ENCODE measurements around the gene DNAJC27. TPM values are rescaled to one million over a fixed set of nuclear protein-coding genes. Genes with fewer than 3 reads are reported as not detected.

The DNAJC27 gene
- total RNA-seq, 4 donors from 2014 or later, result 7.7 to 16.1 (median 15.7) TPM

GRCh38 chr2:24958411-24958935, 13.3 kb downstream of the DNAJC27 start:
- H3K36me3 ChIP-seq, result peaks cover 32 to 36% of the 10 kb centered on the region in 2 donors
- no peak for DNase-seq
- WGBS, 2 donors, result 93 to 94% methylated on average over 3 of the region's 3 CpGs
- H3K4me1 ChIP-seq, result no peaks in the 10 kb centered on the region
- H3K27ac ChIP-seq, result no peak overlapping the region
- no peaks in the 10 kb centered on the region for H3K27me3 ChIP-seq
- no peak overlapping the region for H3K4me3 ChIP-seq (replicated peaks in 1 of 3)
- no peak for TF ChIP-seq POLR2A (IDR thresholded peaks at IDR 0.05)
- TF ChIP-seq, protein P1, sequence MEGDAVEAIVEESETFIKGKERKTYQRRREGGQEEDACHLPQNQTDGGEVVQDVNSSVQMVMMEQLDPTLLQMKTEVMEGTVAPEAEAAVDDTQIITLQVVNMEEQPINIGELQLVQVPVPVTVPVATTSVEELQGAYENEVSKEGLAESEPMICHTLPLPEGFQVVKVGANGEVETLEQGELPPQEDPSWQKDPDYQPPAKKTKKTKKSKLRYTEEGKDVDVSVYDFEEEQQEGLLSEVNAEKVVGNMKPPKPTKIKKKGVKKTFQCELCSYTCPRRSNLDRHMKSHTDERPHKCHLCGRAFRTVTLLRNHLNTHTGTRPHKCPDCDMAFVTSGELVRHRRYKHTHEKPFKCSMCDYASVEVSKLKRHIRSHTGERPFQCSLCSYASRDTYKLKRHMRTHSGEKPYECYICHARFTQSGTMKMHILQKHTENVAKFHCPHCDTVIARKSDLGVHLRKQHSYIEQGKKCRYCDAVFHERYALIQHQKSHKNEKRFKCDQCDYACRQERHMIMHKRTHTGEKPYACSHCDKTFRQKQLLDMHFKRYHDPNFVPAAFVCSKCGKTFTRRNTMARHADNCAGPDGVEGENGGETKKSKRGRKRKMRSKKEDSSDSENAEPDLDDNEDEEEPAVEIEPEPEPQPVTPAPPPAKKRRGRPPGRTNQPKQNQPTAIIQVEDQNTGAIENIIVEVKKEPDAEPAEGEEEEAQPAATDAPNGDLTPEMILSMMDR (IDR thresholded peaks at IDR 0.05), result no peak
- H3K9me3 ChIP-seq, result no peaks in the 10 kb centered on the region
- intact Hi-C loops (cut with DNase I), result no loop called here

DNA sequence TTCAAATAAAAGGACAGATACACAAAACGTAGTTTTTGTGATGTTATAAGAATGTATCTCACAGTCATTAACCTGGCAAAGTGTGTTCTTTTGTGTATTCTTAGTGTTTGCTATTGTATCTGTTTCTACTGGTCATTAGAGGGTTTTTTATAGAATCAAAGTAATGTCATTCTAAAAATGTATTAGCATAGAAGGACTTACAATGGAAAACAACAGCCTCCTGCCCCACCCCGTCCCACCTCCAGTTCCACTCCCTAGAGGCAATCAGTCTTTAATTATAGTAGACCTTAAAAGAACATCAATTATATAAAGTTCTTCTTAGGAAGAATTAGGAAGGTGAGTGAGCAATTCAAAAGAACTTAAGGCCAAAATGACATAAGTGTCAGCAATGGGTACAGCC, 13.8 kb downstream of the DNAJC27 start:
- no peaks in the 10 kb centered on the region for H3K4me1 ChIP-seq
- TF ChIP-seq POLR2A (IDR thresholded peaks at IDR 0.05), result no peak
- TF ChIP-seq, protein P1 (IDR thresholded peaks at IDR 0.05), result no peak
- DNase-seq, result no peak
- no peaks in the 10 kb centered on the region for H3K9me3 ChIP-seq
- intact Hi-C loops (cut with DNase I), result no loop called here
- peaks cover 32 to 36% of the 10 kb centered on the region in 2 donors for H3K36me3 ChIP-seq
- no peaks in the 10 kb centered on the region for H3K27me3 ChIP-seq
- 90 to 95% methylated on average over 2 of the region's 2 CpGs for WGBS, 2 donors
- no peak overlapping the region for H3K4me3 ChIP-seq (replicated peaks in 1 of 3)
- no peak overlapping the region for H3K27ac ChIP-seq

- Histone ChIP-seq H3K9me3 (no peaks in the 10 kb centered on the region), H3K36me3 (peaks cover 28 to 35% of the 10 kb centered on the region in 2 donors), H3K27ac (no peak overlapping the region), H3K4me3 (replicated peaks in 1 of 3) (no peak overlapping the region), H3K27me3 (no peaks in the 10 kb centered on the region), H3K4me1 (no peaks in the 10 kb centered on the region)
- intact Hi-C loops (cut with DNase I), result no loop called here
- TF ChIP-seq, protein P1 (IDR thresholded peaks at IDR 0.05), result no peak
- no peak for TF ChIP-seq POLR2A (IDR thresholded peaks at IDR 0.05)
- 96 to 97% methylated on average over 1 of the region's 1 CpG for WGBS, 2 donors
- no peak for DNase-seq
Measured at GRCh38 chr2:24957221-24957620, 14.5 kb downstream of the DNAJC27 start.

DNA sequence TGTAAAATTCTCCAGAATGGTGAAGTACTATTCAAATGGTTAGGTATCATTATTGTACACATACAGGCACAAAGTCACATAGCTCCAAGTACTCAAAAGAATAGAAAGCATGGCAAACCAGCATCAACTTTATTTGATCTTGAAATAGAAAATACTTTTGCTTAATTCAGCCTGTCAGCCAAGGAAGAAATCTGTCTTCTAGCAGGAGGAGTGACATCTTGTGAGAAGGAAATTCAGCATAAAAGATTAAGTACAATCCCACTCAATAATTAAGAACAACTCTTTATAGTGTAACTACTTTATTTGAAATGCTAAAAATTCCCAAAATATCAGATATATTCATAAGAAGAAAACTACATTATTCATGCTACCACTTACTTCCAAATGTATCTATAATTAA, 15.8 kb downstream of the DNAJC27 start:
- TF ChIP-seq, protein P1 (IDR thresholded peaks at IDR 0.05), result no peak
- no peak for TF ChIP-seq POLR2A (IDR thresholded peaks at IDR 0.05)
- Histone ChIP-seq H3K9me3 (no peaks in the 10 kb centered on the region), H3K27ac (no peak overlapping the region), H3K27me3 (no peaks in the 10 kb centered on the region), H3K36me3 (peaks cover 36 to 38% of the 10 kb centered on the region in 2 donors), H3K4me3 (replicated peaks in 1 of 3) (no peak overlapping the region), H3K4me1 (no peaks in the 10 kb centered on the region)
- intact Hi-C loops (cut with DNase I), result no loop called here
- DNase-seq, result no peak

DNA sequence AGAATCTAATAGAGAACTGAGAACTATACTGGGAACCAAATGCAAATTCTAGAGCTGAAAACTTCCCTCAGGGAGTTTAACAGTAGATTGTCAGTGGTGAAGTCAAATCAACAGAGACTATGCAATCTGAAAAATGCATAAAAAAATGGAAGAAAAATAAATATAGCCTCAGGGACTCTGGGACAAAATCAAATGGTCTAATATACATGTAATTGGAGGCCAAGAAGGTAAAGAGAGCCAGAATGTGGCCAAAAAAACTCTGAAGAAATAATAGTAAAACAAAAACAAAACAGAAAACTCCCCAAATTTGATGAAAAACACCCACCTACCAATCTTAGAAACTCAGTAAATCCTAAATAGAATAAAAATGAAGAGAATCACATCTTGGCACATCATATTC, 16.5 kb downstream of the DNAJC27 start:
- H3K4me1 ChIP-seq, result no peaks in the 10 kb centered on the region
- TF ChIP-seq POLR2A (IDR thresholded peaks at IDR 0.05), result no peak
- TF ChIP-seq, protein P1 (IDR thresholded peaks at IDR 0.05), result no peak
- H3K36me3 ChIP-seq, result peaks cover 38 to 41% of the 10 kb centered on the region in 2 donors

More for the DNA sequence above, 16.5 kb downstream of the DNAJC27 start:
- Histone ChIP-seq H3K9me3 (no peaks in the 10 kb centered on the region), H3K27ac (no peak overlapping the region), H3K4me3 (replicated peaks in 1 of 3) (no peak overlapping the region), H3K27me3 (no peaks in the 10 kb centered on the region)
- intact Hi-C loops (cut with DNase I), result no loop called here
- no peak for DNase-seq

Measured in thyroid gland (tissue), 4 donors.